ENCODE results near the gene FCER2.

DNA sequence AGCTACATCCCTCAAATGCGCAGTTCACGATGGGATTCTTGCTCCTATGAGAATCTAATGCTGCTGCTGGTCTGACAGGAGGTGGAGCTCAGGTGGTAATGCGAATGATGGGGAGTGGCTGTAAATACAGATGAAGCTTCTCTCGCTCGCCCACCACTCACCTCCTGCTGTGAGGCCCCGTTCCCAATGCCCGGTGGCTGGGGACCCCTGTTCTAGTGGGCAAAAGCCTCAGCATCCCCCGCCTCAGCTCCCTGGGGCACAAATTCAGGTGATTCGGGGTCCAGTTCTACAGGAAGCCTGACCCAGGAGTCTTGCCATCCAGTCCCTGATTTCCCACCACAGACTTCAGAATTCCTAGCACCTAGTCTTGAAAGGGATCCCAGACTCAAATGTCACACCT is 29.4 kb downstream of the FCER2 start:
- TF ChIP-seq CTCF (IDR thresholded peaks at IDR 0.05) (no peak), POLR2A (IDR thresholded peaks at IDR 0.05) (no peak)

Measured in esophagus squamous epithelium (tissue), 4 donors.